Measurements from ENCODE around the gene ELAVL4.

GRCh38 chr1:50158421-50158820, 49.7 kb downstream of the ELAVL4 start:
- TF ChIP-seq CTCF (IDR thresholded peaks at IDR 0.05) = no peak
- no peak for TF ChIP-seq POLR2A (IDR thresholded peaks at IDR 0.05)

Measured in adrenal gland (tissue), 5 donors.